PC-9 (cell line): ENCODE data around the gene DLG4. TPM values are rescaled to one million over a fixed set of nuclear protein-coding genes. Genes with fewer than 3 reads are reported as not detected.

ENCODE experiments used
- BruUV-seq: library from RNA; stranded (reverse); fragments of 400-500 nt; replicated peaks from 2 replicates; lab custom pipeline; 2021; lab: Mats Ljungman, UMichigan
- CTCF ChIA-PET: fragments of 300-600 bp; sonication (Branson Sonifier 250); formaldehyde crosslinking; loops from one replicate; lab custom pipeline; 2022; ENCODE audit warnings: antibody characterized with exemption; lab: Charles Lee
- POLR2A ChIA-PET: fragments of 300-600 bp; sonication (Branson Sonifier 250); formaldehyde crosslinking; loops from one replicate; lab custom pipeline; 2022; ENCODE audit warnings: antibody characterized with exemption; ENCODE audit not compliant: unreplicated experiment; lab: Charles Lee
- DNase-seq, 2 experiments: peaks; one replicate each; pipeline versions ENCODE4 v3.0.0 to v3.0.0-alpha.2; 2015 to 2022; ENCODE audit warnings: mixed read lengths in 1 of 2
- H2AFZ ChIP-seq: fragments of 200-600 bp; sonication (generic); 2 replicates; pipeline ENCODE4 v1.8.1; 2017; ENCODE audit warnings: antibody characterized with exemption
- H3F3A ChIP-seq: fragments of 200-600 bp; sonication (generic); 2 replicates; pipeline ENCODE4 v1.8.1; 2017; ENCODE audit warnings: antibody characterized with exemption, mild to moderate bottlenecking, low read depth; ENCODE audit not compliant: insufficient read depth
- H3K27ac ChIP-seq: fragments of 200-600 bp; sonication (generic); 2 replicates; pipeline ENCODE4 v1.6.1; 2016; ENCODE audit warnings: mixed run types
- H3K27me3 ChIP-seq: fragments of 200-600 bp; sonication (generic); 2 replicates; pipeline ENCODE4 v1.6.1; 2016; ENCODE audit warnings: low read depth, mixed run types; ENCODE audit not compliant: insufficient read depth
- H3K36me3 ChIP-seq: fragments of 200-600 bp; sonication (generic); 2 replicates; pipeline ENCODE4 v1.6.1; 2016; ENCODE audit warnings: low read depth, mixed run types
- H3K4me1 ChIP-seq: fragments of 200-600 bp; sonication (generic); replicated peaks from 2 replicates; pipeline ENCODE4 v1.6.1; 2016; ENCODE audit warnings: mixed run types; ENCODE audit not compliant: insufficient read depth
- H3K4me2 ChIP-seq: fragments of 200-600 bp; sonication (generic); 2 replicates; pipeline ENCODE4 v1.6.1; 2017; ENCODE audit warnings: mixed run types
- H3K4me3 ChIP-seq: fragments of 200-600 bp; sonication (generic); 2 replicates; pipeline ENCODE4 v1.6.1; 2016; ENCODE audit warnings: mixed run types
- H3K79me2 ChIP-seq: fragments of 200-600 bp; sonication (generic); 2 replicates; pipeline ENCODE4 v1.6.1; 2017; ENCODE audit warnings: low read depth, mixed run types
- H3K9me2 ChIP-seq: fragments of 200-600 bp; sonication (generic); 2 replicates; pipeline ENCODE4 v1.8.1; 2017; ENCODE audit warnings: mild to moderate bottlenecking; ENCODE audit not compliant: insufficient read depth
- H3K9me3 ChIP-seq: fragments of 200-600 bp; sonication (generic); 2 replicates; pipeline ENCODE4 v1.8.1; 2016; ENCODE audit warnings: low read depth; ENCODE audit not compliant: insufficient read depth
- H4K20me1 ChIP-seq: fragments of 200-600 bp; sonication (generic); 2 replicates; pipeline ENCODE4 v1.8.1; 2017; ENCODE audit not compliant: insufficient read depth
- EZH2 ChIP-seq: fragments of 200-600 bp; sonication (generic); IDR thresholded peaks from 2 replicates; pipeline ENCODE4 v1.8.0; 2017; ENCODE audit warnings: antibody characterized with exemption, low read depth
- intact Hi-C: fragments of 100-400 bp; cut with micrococcal nuclease; formaldehyde crosslinking; loops from one replicate; pipeline ENCODE4 v1.10.0; 2022; ENCODE audit not compliant: unreplicated experiment
- total RNA-seq: library from RNA; stranded (reverse); gene quantifications from 2 replicates; pipeline ENCODE4 v1.2.3, GENCODE V29; 2021
- TF ChIP-seq, protein P1 (sequence below): fragments of 200-600 bp; sonication (generic); conservative IDR thresholded peaks from 2 replicates; pipeline ENCODE4 v1.6.1; 2017; ENCODE audit warnings: mixed run types, antibody characterized with exemption, mild to moderate bottlenecking, moderate library complexity

The DLG4 gene
- total RNA-seq, 1 experiment from 2014 or later, result 32.8 TPM

DNA sequence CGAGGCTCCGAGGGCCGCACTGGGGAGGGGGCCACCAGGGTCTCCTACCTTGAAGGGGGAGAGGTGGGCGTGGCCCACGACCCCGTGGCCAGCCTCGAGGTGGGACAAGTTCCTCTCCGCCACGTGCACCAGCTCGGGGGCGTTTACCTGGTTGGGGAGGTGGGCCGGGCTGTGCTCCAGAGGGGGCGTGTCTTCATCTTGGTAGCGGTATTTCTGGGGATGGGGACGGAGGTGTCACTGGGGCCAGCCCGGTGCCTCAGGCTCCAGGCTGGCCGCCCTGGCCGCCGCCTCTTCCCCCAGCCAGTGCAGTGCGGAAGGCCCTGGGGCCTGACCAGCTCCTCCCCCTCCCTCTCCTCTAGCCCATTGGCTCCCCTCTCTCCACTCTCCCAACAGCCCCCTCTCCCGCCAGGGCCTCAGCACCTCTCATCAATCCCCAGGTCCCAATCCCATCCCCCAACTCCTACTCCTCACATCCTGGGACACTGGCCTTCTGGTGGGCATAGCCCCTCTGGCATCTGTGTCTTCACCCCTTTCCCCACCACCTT lies 11.5 kb downstream of the DLG4 start:
- Histone ChIP-seq H3K4me1 (no peaks in the 10 kb centered on the region), H3K27ac (no peak overlapping the region), H3K36me3 (no peaks in the 10 kb centered on the region), H4K20me1 (no peaks in the 10 kb centered on the region), H3K4me2 (no peak overlapping the region), H3K4me3 (no peak overlapping the region), H3F3A (peaks cover 6% of the 10 kb centered on the region; the same call in 1 of the 2 replicates), H2AFZ (no peak overlapping the region), H3K9me3 (no peaks in the 10 kb centered on the region), H3K27me3 (no peaks in the 10 kb centered on the region), H3K9me2 (no peaks in the 10 kb centered on the region), H3K79me2 (no peaks in the 10 kb centered on the region)
- POLR2A ChIA-PET, result no interaction called here
- CTCF ChIA-PET, result no interaction called here
- no peak for DNase-seq
- intact Hi-C loops, result no loop called here
- TF ChIP-seq, protein P1, sequence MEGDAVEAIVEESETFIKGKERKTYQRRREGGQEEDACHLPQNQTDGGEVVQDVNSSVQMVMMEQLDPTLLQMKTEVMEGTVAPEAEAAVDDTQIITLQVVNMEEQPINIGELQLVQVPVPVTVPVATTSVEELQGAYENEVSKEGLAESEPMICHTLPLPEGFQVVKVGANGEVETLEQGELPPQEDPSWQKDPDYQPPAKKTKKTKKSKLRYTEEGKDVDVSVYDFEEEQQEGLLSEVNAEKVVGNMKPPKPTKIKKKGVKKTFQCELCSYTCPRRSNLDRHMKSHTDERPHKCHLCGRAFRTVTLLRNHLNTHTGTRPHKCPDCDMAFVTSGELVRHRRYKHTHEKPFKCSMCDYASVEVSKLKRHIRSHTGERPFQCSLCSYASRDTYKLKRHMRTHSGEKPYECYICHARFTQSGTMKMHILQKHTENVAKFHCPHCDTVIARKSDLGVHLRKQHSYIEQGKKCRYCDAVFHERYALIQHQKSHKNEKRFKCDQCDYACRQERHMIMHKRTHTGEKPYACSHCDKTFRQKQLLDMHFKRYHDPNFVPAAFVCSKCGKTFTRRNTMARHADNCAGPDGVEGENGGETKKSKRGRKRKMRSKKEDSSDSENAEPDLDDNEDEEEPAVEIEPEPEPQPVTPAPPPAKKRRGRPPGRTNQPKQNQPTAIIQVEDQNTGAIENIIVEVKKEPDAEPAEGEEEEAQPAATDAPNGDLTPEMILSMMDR, result no peak
- no peak for TF ChIP-seq EZH2
- BruUV-seq, result no TSS peak

DNA sequence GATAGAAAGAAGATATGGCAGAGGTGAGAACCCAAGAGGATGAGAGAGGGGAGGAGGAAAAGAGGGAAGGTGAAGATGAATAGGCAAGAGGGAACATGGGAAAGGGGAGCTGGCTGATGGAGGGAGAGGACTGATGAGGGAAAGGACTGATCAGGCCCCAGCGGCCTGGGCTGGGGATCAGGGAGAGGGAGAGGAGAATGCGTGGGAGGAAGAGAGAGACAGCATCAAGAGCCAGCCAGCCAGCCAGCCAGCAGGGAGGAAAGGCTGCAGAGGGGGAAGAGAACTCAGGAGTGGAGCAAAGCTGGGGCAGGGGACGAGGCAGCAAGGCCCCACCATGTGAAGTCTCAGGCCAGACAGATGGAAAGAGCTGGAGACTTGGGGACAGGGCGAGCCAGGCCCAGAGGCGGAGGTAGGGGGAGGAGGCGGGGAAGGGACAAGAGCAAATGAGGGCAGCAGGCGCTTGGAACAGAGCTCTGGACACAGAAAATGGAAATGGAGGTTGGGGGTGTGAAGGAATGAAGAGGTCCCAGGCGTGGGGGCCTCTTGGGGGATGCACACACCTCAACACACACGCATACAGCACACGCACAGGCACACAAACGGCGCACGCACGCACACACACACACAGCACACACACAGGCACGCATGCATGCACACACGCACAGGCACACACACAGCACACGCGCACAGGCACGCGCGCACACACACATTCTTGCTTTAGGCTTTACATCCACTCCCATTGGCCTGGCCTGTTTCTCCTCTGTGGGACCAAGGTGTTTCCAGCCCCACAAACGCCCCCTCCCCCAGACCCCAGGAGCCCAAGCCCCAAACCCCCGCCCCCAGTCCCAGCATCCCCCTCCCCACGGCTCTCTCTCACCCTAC lies 12.3 kb downstream of the DLG4 start:
- POLR2A ChIA-PET, result no interaction called here
- CTCF ChIA-PET, result no interaction called here
- H3K4me2 ChIP-seq, result no peak overlapping the region
- 0 out of 2 replicates have a peak, but pooled peaks cover 3% of the 10 kb centered on the region for H3F3A ChIP-seq
- no peaks in the 10 kb centered on the region for H3K4me1 ChIP-seq
- TF ChIP-seq, protein P1, result no peak
- no peak for TF ChIP-seq EZH2
- no peak overlapping the region for H2AFZ ChIP-seq
- no peak overlapping the region for H3K27ac ChIP-seq
- H3K9me2 ChIP-seq, result no peaks in the 10 kb centered on the region
- no peaks in the 10 kb centered on the region for H3K27me3 ChIP-seq
- no peaks in the 10 kb centered on the region for H3K36me3 ChIP-seq
- DNase-seq, result no peak
- no peaks in the 10 kb centered on the region for H3K9me3 ChIP-seq
- no peaks in the 10 kb centered on the region for H3K79me2 ChIP-seq
- no peak overlapping the region for H3K4me3 ChIP-seq
- H4K20me1 ChIP-seq, result no peaks in the 10 kb centered on the region
- intact Hi-C loops, result no loop called here
- no TSS peak for BruUV-seq

DNA sequence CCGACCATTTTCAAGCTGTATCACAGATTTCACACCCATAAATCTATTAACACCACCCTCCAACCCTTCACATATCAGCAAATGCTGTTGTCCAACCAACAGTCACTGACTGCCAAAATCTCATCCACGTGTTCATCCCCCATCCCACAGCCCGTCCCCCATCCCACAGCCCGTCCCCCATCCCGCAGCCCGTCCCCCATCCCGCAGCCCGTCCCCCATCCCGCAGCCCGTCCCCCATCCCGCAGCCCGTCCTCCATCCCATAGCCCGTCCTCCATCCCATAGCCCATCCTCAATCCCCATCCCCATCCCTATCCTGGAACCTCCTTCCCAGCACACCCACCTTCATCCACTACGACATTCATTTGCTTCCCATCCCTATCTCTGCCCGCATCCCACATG lies 14.1 kb downstream of the DLG4 start:
- no TSS peak for BruUV-seq
- Histone ChIP-seq H3K9me2 (no peaks in the 10 kb centered on the region), H4K20me1 (no peaks in the 10 kb centered on the region), H3K27ac (no peak overlapping the region), H2AFZ (no peak overlapping the region), H3K4me2 (no peak overlapping the region), H3K4me3 (no peak overlapping the region), H3F3A (no peaks in the 10 kb centered on the region), H3K9me3 (no peaks in the 10 kb centered on the region), H3K27me3 (no peaks in the 10 kb centered on the region), H3K4me1 (no peaks in the 10 kb centered on the region), H3K79me2 (no peaks in the 10 kb centered on the region), H3K36me3 (no peaks in the 10 kb centered on the region)
- no peak for TF ChIP-seq EZH2
- TF ChIP-seq, protein P1, result no peak
- DNase-seq, result no peak
- CTCF ChIA-PET, result no interaction called here
- intact Hi-C loops, result no loop called here
- POLR2A ChIA-PET, result no interaction called here
